Measurements from ENCODE around the gene LRIG3.

Gene LRIG3

GRCh38 chr12:58963844-58964243 lies 43.5 kb upstream of the LRIG3 start:
- H3K36me3 ChIP-seq: no peaks in the 10 kb centered on the region
- H3K4me1 ChIP-seq: no peaks in the 10 kb centered on the region
- no peak overlapping the region for H3K4me3 ChIP-seq (ENCODE audit: low read depth, low read length)
- no peaks in the 10 kb centered on the region for H3K9me3 ChIP-seq
- TF ChIP-seq, protein P1, sequence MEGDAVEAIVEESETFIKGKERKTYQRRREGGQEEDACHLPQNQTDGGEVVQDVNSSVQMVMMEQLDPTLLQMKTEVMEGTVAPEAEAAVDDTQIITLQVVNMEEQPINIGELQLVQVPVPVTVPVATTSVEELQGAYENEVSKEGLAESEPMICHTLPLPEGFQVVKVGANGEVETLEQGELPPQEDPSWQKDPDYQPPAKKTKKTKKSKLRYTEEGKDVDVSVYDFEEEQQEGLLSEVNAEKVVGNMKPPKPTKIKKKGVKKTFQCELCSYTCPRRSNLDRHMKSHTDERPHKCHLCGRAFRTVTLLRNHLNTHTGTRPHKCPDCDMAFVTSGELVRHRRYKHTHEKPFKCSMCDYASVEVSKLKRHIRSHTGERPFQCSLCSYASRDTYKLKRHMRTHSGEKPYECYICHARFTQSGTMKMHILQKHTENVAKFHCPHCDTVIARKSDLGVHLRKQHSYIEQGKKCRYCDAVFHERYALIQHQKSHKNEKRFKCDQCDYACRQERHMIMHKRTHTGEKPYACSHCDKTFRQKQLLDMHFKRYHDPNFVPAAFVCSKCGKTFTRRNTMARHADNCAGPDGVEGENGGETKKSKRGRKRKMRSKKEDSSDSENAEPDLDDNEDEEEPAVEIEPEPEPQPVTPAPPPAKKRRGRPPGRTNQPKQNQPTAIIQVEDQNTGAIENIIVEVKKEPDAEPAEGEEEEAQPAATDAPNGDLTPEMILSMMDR (IDR thresholded peaks at IDR 0.05; ENCODE audit: low read depth, low read length): no peak
- no peak for DNase-seq
- H3K27me3 ChIP-seq: no peaks in the 10 kb centered on the region

GRCh38 chr12:58961906-58962305 lies 41.6 kb upstream of the LRIG3 start:
- Histone ChIP-seq H3K4me3 (ENCODE audit: low read depth, low read length) (no peak overlapping the region), H3K4me1 (no peaks in the 10 kb centered on the region), H3K36me3 (no peaks in the 10 kb centered on the region), H3K9me3 (no peaks in the 10 kb centered on the region), H3K27me3 (no peaks in the 10 kb centered on the region)
- DNase-seq: no peak
- TF ChIP-seq, protein P1 (IDR thresholded peaks at IDR 0.05; ENCODE audit: low read depth, low read length): no peak

DNA sequence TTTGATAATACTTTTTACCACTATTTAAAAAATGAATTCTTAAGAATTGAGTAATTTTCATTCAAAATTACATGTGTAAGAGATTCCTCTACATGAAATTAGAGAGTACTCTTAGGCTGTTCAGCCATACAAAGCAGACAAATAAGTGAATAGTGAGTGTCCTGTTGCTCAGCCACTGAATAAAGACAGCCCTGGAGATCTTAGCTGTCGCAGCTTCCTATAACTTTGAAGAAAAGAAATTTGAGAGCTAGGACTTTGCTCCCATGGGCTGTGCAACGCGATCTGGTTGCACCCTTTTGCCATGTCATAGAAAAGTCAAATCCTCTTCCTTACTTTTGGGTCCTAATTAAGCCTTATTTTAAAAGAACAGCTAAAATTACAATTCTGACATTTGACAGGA lies 40.9 kb upstream of the LRIG3 start:
- no peak overlapping the region for H3K4me3 ChIP-seq (ENCODE audit: low read depth, low read length)
- H3K36me3 ChIP-seq: no peaks in the 10 kb centered on the region
- no peaks in the 10 kb centered on the region for H3K9me3 ChIP-seq
- H3K27me3 ChIP-seq: no peaks in the 10 kb centered on the region
- TF ChIP-seq, protein P1 (IDR thresholded peaks at IDR 0.05; ENCODE audit: low read depth, low read length): no peak
- DNase-seq: no peak
- H3K4me1 ChIP-seq: no peaks in the 10 kb centered on the region

DNA sequence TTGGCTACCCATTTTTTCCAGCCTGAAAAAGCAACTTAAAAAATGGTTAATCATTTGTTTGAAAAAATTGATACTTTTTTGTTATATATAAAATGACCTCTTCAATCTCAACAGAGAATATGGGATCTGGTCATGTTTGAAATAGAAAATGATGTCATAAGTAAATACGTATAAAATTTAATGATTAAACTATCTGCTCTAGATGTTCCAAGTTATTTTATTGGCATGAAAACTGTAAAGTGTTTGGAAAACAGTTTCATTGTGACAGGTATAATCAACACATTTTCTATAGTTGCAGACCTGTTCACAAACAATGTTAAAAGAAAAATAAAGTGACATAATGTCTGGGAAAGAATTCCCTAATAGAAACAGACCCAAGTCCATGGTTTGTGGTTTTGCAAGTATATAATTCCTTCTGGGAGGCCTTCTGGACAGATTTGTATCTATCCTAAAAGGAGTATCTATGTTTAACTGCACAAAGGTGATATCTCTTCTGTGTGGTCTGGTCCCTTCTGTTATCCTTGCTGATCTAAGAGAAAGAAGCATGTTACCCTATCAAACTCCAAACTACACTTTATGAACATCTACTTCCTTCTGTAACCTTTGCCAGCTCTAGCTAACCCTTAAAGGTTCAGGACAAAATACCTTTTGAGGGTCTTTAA lies 39.5 kb upstream of the LRIG3 start:
- Histone ChIP-seq H3K36me3 (no peaks in the 10 kb centered on the region), H3K4me3 (ENCODE audit: low read depth, low read length) (no peak overlapping the region), H3K9me3 (no peaks in the 10 kb centered on the region), H3K4me1 (no peaks in the 10 kb centered on the region), H3K27me3 (no peaks in the 10 kb centered on the region)
- TF ChIP-seq, protein P1 (IDR thresholded peaks at IDR 0.05; ENCODE audit: low read depth, low read length): no peak
- DNase-seq: no peak

- Histone ChIP-seq H3K27me3 (no peaks in the 10 kb centered on the region), H3K4me1 (no peaks in the 10 kb centered on the region), H3K9me3 (no peaks in the 10 kb centered on the region), H3K36me3 (no peaks in the 10 kb centered on the region), H3K4me3 (ENCODE audit: low read depth, low read length) (no peak overlapping the region)
- no peak for DNase-seq
- TF ChIP-seq, protein P1 (IDR thresholded peaks at IDR 0.05; ENCODE audit: low read depth, low read length): no peak
Measured at GRCh38 chr12:58957298-58957697, 37.0 kb upstream of the LRIG3 start.

DNA sequence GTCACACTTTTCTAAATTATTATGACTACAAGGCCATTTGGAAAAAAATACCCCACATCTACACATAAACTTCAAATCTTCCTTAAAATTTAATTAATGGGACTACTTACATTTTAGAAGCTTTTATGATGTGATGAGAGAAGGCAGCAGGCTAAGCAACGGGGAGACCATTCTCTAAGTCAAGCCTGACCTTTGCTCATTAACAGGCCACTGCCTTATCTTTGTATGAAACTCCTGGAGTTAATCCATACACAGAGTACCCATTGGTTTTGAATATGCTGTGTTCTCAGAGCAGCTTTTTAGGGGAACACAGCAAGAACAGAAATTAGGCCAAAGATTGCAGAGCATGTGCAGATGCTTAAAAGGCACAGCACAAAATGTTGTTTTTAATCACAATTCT lies 35.5 kb upstream of the LRIG3 start:
- TF ChIP-seq, protein P1 (IDR thresholded peaks at IDR 0.05; ENCODE audit: low read depth, low read length): no peak
- Histone ChIP-seq H3K4me1 (no peaks in the 10 kb centered on the region), H3K4me3 (ENCODE audit: low read depth, low read length) (no peak overlapping the region), H3K9me3 (no peaks in the 10 kb centered on the region), H3K27me3 (no peaks in the 10 kb centered on the region), H3K36me3 (no peaks in the 10 kb centered on the region)
- no peak for DNase-seq
